Activated T-helper 1 cell treated with anti-CD3 and anti-CD28 coated beads, Interleukin-2, amount 50 U/mL, for 16 hours (primary cell): Measurements from ENCODE around the gene CACNB4.

Experiments
- DNase-seq, 2 donors: peaks; one replicate each; pipeline ENCODE4 v3.0.0-alpha.2; 2020; ENCODE audit warnings: low read depth in 1 of 2, low spot score in 1 of 2

The CACNB4 gene

DNA sequence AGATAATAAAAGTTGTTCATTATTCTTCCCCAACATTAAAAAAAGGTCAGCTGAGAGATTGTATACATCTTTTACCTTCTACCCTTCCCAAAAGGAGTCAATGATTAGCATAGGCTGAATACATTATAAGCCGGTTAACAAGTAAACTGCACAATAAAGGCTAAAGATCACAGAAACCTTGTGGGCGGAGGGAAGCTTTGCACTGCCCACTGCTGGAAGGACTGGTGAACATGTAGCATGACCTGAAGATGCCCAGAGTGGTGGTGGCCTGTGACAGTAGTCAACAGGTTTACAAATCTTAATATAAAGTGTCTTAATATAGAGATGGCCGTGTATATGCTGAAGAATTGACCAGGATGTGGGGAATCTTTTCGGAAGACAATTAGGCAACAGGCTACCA is 306.3 kb downstream of the CACNB4 start:
- no peak for DNase-seq

DNA sequence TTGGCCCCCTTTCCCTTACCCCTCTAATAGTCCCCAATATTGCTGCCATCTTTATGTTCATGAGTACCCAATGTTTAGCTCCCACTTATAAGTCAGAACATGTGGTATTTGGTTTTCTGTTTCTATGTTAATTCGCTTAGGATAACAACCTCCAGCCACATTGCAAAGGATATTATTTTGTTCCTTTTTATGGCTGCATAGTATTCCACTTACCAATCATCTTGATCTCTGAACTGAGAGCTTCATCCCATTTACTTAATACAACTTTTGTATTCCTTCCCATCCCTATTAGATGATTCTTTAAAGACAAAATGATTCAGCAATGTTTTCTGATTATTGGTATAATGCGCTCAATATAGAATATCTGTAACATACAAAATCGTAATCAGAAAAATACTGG is 307.3 kb downstream of the CACNB4 start:
- DNase-seq, result no peak

DNA sequence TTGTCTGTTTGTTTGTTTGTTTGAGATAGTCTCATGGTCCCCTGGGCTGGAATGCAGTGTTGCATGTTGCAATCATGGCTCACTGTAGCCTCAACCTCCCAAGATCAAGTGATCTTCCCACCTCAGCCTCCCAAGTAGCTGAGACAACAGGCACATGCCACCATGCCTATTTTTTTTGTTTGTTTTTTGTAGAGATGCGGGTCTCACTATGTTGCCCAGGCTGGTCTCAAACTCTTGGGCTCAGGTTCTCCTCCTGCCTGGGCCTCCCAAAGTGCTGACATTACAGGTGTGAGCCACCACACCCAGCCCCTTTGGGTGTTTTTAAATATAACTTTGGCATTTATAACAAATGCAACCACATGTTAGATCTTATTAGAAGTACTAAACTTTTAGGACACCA is 308.2 kb downstream of the CACNB4 start:
- DNase-seq, result no peak

DNA sequence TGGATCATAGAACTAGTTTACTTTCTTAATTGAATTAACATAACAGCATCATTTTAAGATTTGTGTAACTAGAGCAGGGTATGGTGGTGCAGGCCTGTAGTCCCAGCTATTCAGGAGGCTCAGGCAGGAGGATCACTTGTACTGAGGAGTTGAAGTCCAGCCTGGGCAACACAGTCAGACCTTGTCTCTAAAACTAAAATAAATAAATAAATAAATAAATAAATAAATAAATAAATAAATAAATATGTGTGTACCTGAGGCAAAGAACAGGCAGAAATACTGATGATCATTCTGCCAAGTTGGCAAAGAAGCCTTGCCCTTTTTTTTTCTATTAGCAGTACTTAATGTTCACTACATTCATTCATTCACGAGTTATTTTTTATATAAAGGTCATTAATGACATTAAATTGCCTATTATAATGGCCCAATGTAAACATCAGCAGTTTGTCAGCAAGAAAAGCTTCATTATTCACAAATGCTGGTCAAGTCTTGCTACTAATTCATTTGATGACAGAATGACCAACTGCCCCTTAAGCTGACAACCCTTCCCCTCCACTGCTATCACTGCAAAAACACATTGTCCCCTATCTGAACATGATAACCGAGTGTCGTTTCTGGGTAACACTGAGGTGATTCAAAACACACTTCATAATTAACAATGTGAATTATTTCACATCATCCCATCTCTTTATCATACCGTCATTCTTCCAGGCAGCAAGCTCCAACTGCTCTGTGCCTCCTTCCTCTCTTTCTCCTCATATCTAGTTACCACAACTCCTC is 309.6 kb downstream of the CACNB4 start:
- no peak for DNase-seq

DNA sequence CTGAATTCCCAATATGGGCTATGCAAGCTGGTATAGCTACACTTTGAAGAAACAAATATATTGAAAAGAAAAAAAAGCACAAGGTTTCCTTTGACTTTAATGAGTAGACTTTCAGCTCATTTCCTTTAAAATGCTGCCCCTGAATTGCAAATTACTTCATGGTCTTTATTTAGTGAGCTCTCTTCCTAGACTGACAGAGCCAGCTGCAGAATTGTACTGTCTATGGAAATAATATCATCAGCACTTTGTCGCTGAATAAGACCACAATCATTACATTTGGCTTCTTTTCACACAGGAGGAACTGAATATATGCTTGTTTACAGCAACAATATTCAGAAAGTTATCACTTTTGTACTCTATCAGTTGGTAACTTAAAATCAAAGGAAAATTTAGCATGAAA is 312.4 kb downstream of the CACNB4 start:
- DNase-seq, result no peak

DNA sequence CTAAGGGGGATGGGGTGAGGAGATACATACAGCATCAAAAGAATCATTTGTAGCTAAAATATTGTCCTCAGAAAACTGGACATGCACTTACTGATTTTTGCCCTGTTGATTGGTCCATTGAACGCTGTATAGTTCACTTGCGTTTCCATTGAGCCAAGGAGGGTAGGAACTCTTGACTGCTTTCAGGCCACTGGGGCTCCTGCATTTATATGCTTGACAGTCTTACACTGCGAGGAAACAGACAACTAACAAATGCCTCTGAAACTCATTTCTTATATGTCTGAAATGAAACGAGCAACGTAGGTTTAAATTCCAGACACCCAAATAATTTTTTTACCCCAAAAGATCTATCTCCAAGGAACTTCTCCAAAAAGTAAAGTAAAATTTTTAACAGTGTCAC is 312.8 kb downstream of the CACNB4 start:
- DNase-seq, result no peak

DNA sequence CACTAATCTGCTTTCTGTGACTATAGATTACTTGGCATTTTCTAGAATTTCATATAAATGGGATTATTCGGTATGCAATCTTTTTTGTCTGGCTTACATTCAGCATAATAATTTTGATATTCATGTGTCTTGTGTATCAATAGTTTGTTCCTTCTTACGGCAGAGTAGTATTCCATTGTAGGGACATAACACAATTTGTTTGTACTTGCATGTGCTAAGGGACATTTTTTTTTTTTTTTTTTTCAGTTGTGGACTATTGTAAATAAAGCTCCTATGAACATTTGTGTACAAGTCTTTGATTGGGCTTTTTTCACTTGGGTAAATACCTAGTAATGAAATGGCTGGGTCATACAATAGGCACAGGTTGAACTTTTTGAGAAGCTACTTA is 315.7 kb downstream of the CACNB4 start:
- DNase-seq, result no peak
